GM19328 (cell line): Measurements from ENCODE around the gene CXCL1.

ENCODE experiments used
- ATAC-seq: cut with Tn5 transposase; IDR thresholded peaks from one replicate; pipeline ENCODE4 v1.9.1; 2021; ENCODE audit warnings: mild to moderate bottlenecking, moderate library complexity; ENCODE audit not compliant: unreplicated experiment

The CXCL1 gene

GRCh38 chr4:73869130-73870055 is at the start of gene CXCL1:
TSS of gene CXCL1 (plus strand) at chr4:73869393. CDS start at chr4:73869471, 78 bp downstream.
- ATAC-seq, result no peak

- ATAC-seq, result no peak
Observed at GRCh38 chr4:73821325-73821724, 47.9 kb upstream of the CXCL1 start.

- ATAC-seq, result no peak
Observed at GRCh38 chr4:73822389-73822788, 46.8 kb upstream of the CXCL1 start.

GRCh38 chr4:73822812-73823504 is 46.2 kb upstream of the CXCL1 start:
- no peak for ATAC-seq

- ATAC-seq, result no peak
Observed at GRCh38 chr4:73823760-73824159, 45.4 kb upstream of the CXCL1 start.

GRCh38 chr4:73828956-73829355 is 40.2 kb upstream of the CXCL1 start:
- no peak for ATAC-seq

GRCh38 chr4:73831569-73831968 is 37.6 kb upstream of the CXCL1 start:
- no peak for ATAC-seq

GRCh38 chr4:73832651-73833237 is 36.4 kb upstream of the CXCL1 start:
- ATAC-seq, result no peak

- no peak for ATAC-seq
Observed at GRCh38 chr4:73836373-73837279, 32.6 kb upstream of the CXCL1 start, which contains the start of gene CXCL6. TSS of gene CXCL6 (plus strand) at chr4:73836678. CDS start at chr4:73836751, 73 bp downstream.

GRCh38 chr4:73839071-73839470 is 30.1 kb upstream of the CXCL1 start:
- ATAC-seq, result no peak

GRCh38 chr4:73839715-73840114 is 29.5 kb upstream of the CXCL1 start:
- no peak for ATAC-seq

- no peak for ATAC-seq
Observed at GRCh38 chr4:73841243-73841925, 27.8 kb upstream of the CXCL1 start.

- ATAC-seq, result no peak
Observed at GRCh38 chr4:73842696-73843095, 26.5 kb upstream of the CXCL1 start.

- ATAC-seq, result no peak
Observed at GRCh38 chr4:73843369-73843768, 25.8 kb upstream of the CXCL1 start.

- ATAC-seq, result no peak
Observed at GRCh38 chr4:73844345-73844744, 24.8 kb upstream of the CXCL1 start.

GRCh38 chr4:73844806-73845205 is 24.4 kb upstream of the CXCL1 start:
- ATAC-seq, result no peak

- no peak for ATAC-seq
Observed at GRCh38 chr4:73847526-73848182, 21.5 kb upstream of the CXCL1 start.

- no peak for ATAC-seq
Observed at GRCh38 chr4:73848183-73848777, 20.9 kb upstream of the CXCL1 start.
